Skeletal muscle tissue (tissue), 1 donor: ENCODE measurements around the gene ZNF394. TPM values are rescaled to one million over a fixed set of nuclear protein-coding genes. Genes with fewer than 3 reads are reported as not detected.

Source experiments
- total RNA-seq: library from RNA; depleted of rRNA; stranded (reverse); fragments of >200 nt; gene quantifications from one replicate; pipeline ENCODE4 v1.2.3, GENCODE V29; 2014

Gene ZNF394
- total RNA-seq, 1 donor from 2014 or later, result 39.7 TPM

Other genes with a start within 250 kb of the ZNF394 start
- not detected for gene MYH16, start 227.4 kb downstream of the ZNF394 start, total RNA-seq
- gene ARPC1A, start 174.4 kb downstream of the ZNF394 start, total RNA-seq, result 53.2 TPM
- gene ARPC1B, start 125.6 kb downstream of the ZNF394 start, total RNA-seq, result 44.9 TPM
- gene PDAP1, start 91.7 kb downstream of the ZNF394 start, total RNA-seq, result 10.4 TPM
- gene BUD31, start 91.3 kb downstream of the ZNF394 start, total RNA-seq, result 44.4 TPM
- gene PTCD1, start 61.5 kb downstream of the ZNF394 start, total RNA-seq, result 5.7 TPM
- gene CPSF4, start 61.3 kb downstream of the ZNF394 start, total RNA-seq, result 29.2 TPM
- gene ATP5MF, start 34.1 kb downstream of the ZNF394 start, total RNA-seq, result 667 TPM
- 13.6 TPM for gene ZNF789, start 27.4 kb downstream of the ZNF394 start, total RNA-seq
- gene ZKSCAN5, start 4.4 kb upstream of the ZNF394 start, total RNA-seq, result 8.9 TPM
- gene FAM200A, start 51.8 kb upstream of the ZNF394 start, total RNA-seq, result 6.8 TPM
- gene ZNF655, start 58.4 kb upstream of the ZNF394 start, total RNA-seq, result 31.3 TPM
- gene TMEM225B, start 98.0 kb upstream of the ZNF394 start, total RNA-seq, result 0.52 TPM
- gene ZSCAN25, start 116.7 kb upstream of the ZNF394 start, total RNA-seq, result 11.0 TPM
- gene CYP3A5, start 179.7 kb upstream of the ZNF394 start, total RNA-seq, result 1.0 TPM
- 0.52 TPM for gene CYP3A7, start 234.9 kb upstream of the ZNF394 start, total RNA-seq